DOHH2 (cell line): ENCODE data around the gene NHSL2.

Experiments
- H3F3A ChIP-seq: fragments of 200-600 bp; sonication (generic), shearing (Covaris generic); 2 replicates; pipeline ENCODE4 v1.6.0; 2016; ENCODE audit warnings: antibody characterized with exemption, mild to moderate bottlenecking; ENCODE audit not compliant: control insufficient read depth, insufficient read depth
- H3K27ac ChIP-seq: fragments of 200-600 bp; sonication (generic); 2 replicates; pipeline ENCODE4 v1.5.1; 2014; ENCODE audit warnings: low read depth, mild to moderate bottlenecking, low read length, moderate library complexity
- H3K27me3 ChIP-seq: fragments of 200-600 bp; sonication (generic); 2 replicates; pipeline ENCODE4 v1.6.1; 2014; ENCODE audit warnings: mild to moderate bottlenecking, low read length, mixed read lengths; ENCODE audit not compliant: control insufficient read depth
- H3K36me3 ChIP-seq: fragments of 200-600 bp; sonication (generic); 2 replicates; pipeline ENCODE4 v1.6.1; 2014; ENCODE audit warnings: mild to moderate bottlenecking, low read length, moderate library complexity, mixed read lengths; ENCODE audit not compliant: control insufficient read depth
- H3K4me1 ChIP-seq: fragments of 200-600 bp; sonication (generic); 2 replicates; pipeline ENCODE4 v1.6.1; 2014; ENCODE audit warnings: mild to moderate bottlenecking, low read length, mixed read lengths; ENCODE audit not compliant: control insufficient read depth
- H3K4me2 ChIP-seq: fragments of 200-600 bp; sonication (generic); 2 replicates; pipeline ENCODE4 v1.6.0; 2014; ENCODE audit warnings: mild to moderate bottlenecking, low read length, moderate library complexity
- H3K4me3 ChIP-seq: fragments of 200-600 bp; sonication (generic); 2 replicates; pipeline ENCODE4 v1.5.1; 2014; ENCODE audit warnings: mild to moderate bottlenecking, low read length, mixed read lengths
- H3K79me2 ChIP-seq: fragments of 200-600 bp; sonication (generic); 2 replicates; pipeline ENCODE4 v1.6.1; 2014; ENCODE audit warnings: mild to moderate bottlenecking, low read length, mixed read lengths; ENCODE audit not compliant: control insufficient read depth
- H3K9me2 ChIP-seq: fragments of 200-600 bp; sonication (generic); replicated peaks from 2 replicates; pipeline ENCODE4 v1.6.1; 2014; ENCODE audit warnings: mild to moderate bottlenecking, low read length, mixed read lengths; ENCODE audit not compliant: control insufficient read depth
- H3K9me3 ChIP-seq: fragments of 200-600 bp; sonication (generic); 2 replicates; pipeline ENCODE4 v1.6.1; 2014; ENCODE audit warnings: antibody characterized with exemption, low read length, mixed read lengths; ENCODE audit not compliant: control insufficient read depth, insufficient read depth
- H4K20me1 ChIP-seq: fragments of 200-600 bp; sonication (generic); 2 replicates; pipeline ENCODE4 v1.6.0; 2014; ENCODE audit warnings: low read depth, mild to moderate bottlenecking, antibody characterized with exemption, low read length, moderate library complexity; ENCODE audit not compliant: control insufficient read depth, insufficient read depth
- CTCF ChIP-seq: fragments of 200-600 bp; sonication (generic); IDR thresholded peaks from one replicate; pipeline ENCODE4 v1.5.1; 2014; ENCODE audit warnings: antibody characterized with exemption, mild to moderate bottlenecking, low read depth, low read length; ENCODE audit not compliant: poor library complexity, severe bottlenecking
- EZH2phosphoT487 ChIP-seq: fragments of 200-600 bp; sonication (generic); IDR thresholded peaks from 2 replicates; pipeline ENCODE4 v1.6.1; 2017; ENCODE audit warnings: borderline replicate concordance, mild to moderate bottlenecking, antibody characterized with exemption, low read length, moderate library complexity, mixed read lengths

The NHSL2 gene

GRCh38 chrX:72003811-72004750 is 93.4 kb downstream of the NHSL2 start:
- Histone ChIP-seq H3K27ac (no peak overlapping the region), H3K36me3 (no peaks in the 10 kb centered on the region), H3K9me2 (no peaks in the 10 kb centered on the region), H3F3A (no peaks in the 10 kb centered on the region), H4K20me1 (no peaks in the 10 kb centered on the region), H3K79me2 (no peaks in the 10 kb centered on the region), H3K4me3 (no peak overlapping the region), H3K4me1 (no peaks in the 10 kb centered on the region), H3K27me3 (no peaks in the 10 kb centered on the region), H3K4me2 (no peak overlapping the region), H3K9me3 (no peaks in the 10 kb centered on the region)
- no peak for TF ChIP-seq EZH2phosphoT487
- TF ChIP-seq CTCF: no peak

- no peak overlapping the region for H3K4me3 ChIP-seq
- H3K4me2 ChIP-seq: no peak overlapping the region
- H3K27ac ChIP-seq: no peak overlapping the region
- no peaks in the 10 kb centered on the region for H3K9me2 ChIP-seq
- H4K20me1 ChIP-seq: no peaks in the 10 kb centered on the region
- no peaks in the 10 kb centered on the region for H3F3A ChIP-seq
- H3K9me3 ChIP-seq: no peaks in the 10 kb centered on the region
- H3K4me1 ChIP-seq: no peaks in the 10 kb centered on the region
- H3K36me3 ChIP-seq: no peaks in the 10 kb centered on the region
- TF ChIP-seq EZH2phosphoT487 (no peak), CTCF (no peak)
- H3K79me2 ChIP-seq: no peaks in the 10 kb centered on the region
- H3K27me3 ChIP-seq: no peaks in the 10 kb centered on the region
These were observed 94.4 kb downstream of the NHSL2 start for GRCh38 chrX:72005046-72005445.

GRCh38 chrX:72006461-72006860 is 95.8 kb downstream of the NHSL2 start:
- Histone ChIP-seq H3K4me1 (no peaks in the 10 kb centered on the region), H3K9me3 (no peaks in the 10 kb centered on the region), H3K27ac (no peak overlapping the region), H3K4me2 (no peak overlapping the region), H3K9me2 (no peaks in the 10 kb centered on the region), H3F3A (no peaks in the 10 kb centered on the region), H3K36me3 (no peaks in the 10 kb centered on the region), H4K20me1 (no peaks in the 10 kb centered on the region), H3K27me3 (no peaks in the 10 kb centered on the region), H3K79me2 (no peaks in the 10 kb centered on the region), H3K4me3 (no peak overlapping the region)
- TF ChIP-seq EZH2phosphoT487: no peak
- TF ChIP-seq CTCF: no peak
